ENCODE measurements around the gene NT5DC3.

- TF ChIP-seq CTCF (IDR thresholded peaks at IDR 0.05) (no peak), EP300 (IDR thresholded peaks at IDR 0.05) (no peak), POLR2AphosphoS5 (IDR thresholded peaks at IDR 0.05) (no peak)
Observed at GRCh38 chr12:103811791-103812190, 29.2 kb downstream of the NT5DC3 start.
